NCI-H510A treated with DMSO at 0.1 percent for 48 hours (cell line): ENCODE data around the gene RAVER1.
A peak's percentile ranks its signal among the peaks of the same experiment; 100 is the strongest.

Source experiments
- DNase-seq: peaks from one replicate; lab custom pipeline; 2025; lab: John Stamatoyannopoulos, UW

The RAVER1 gene

GRCh38 chr19:10269333-10270179, 63.8 kb downstream of the RAVER1 start:
- DNase-seq: peak; percentile 22

- DNase-seq: no peak
Measured at GRCh38 chr19:10268071-10268470, 65.3 kb downstream of the RAVER1 start.

GRCh38 chr19:10266706-10267105, 66.6 kb downstream of the RAVER1 start:
- no peak for DNase-seq
